Non-pigmented ciliary epithelial cell (primary cell): Measurements from ENCODE around the gene PSMF1.
"Not testable (repeated sequence)": the region's sequence is repeated elsewhere in the genome, so short reads cannot be mapped to it uniquely, and the experiment has no call there.

Experiments used
- DNase-seq: peaks from one replicate; pipeline ENCODE4 v3.0.0-alpha.2; 2010; ENCODE audit warnings: low read depth

The PSMF1 gene

DNA sequence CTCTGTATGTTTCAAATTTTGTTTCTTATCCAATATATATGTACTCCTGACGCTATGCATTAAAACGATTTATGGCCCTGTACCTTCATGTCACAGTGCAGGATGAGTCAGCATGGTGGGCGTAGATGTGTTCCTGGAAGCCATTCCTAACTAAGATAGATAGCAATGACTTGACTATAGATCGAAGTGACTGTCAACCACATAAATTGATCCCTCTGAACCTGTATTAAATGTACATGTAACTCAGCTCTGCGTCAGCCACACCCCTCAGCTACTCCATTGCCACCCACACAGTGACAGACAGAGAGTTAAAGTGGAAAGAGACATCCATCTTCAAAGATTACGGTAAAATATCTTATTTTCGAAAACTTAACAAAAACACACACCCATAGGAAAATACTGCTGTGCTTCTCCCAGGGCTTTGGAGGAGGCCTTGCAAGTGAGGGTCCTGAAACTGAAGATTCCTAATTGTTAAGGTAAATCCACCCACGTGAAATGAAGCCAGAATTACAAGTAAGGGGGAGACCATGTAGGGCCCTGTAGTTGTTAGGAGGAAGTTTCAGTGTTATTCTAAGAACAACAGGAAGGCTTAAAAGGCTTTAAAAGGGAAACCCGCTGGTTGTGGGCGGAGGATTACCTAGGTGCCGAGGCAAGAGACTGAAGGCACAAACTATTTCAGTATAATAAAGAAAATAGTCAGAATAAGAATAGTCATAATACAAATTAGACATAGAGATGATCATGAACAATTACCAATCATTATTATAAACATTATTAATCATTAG, 97.2 kb downstream of the PSMF1 start:
- no peak for DNase-seq

DNA sequence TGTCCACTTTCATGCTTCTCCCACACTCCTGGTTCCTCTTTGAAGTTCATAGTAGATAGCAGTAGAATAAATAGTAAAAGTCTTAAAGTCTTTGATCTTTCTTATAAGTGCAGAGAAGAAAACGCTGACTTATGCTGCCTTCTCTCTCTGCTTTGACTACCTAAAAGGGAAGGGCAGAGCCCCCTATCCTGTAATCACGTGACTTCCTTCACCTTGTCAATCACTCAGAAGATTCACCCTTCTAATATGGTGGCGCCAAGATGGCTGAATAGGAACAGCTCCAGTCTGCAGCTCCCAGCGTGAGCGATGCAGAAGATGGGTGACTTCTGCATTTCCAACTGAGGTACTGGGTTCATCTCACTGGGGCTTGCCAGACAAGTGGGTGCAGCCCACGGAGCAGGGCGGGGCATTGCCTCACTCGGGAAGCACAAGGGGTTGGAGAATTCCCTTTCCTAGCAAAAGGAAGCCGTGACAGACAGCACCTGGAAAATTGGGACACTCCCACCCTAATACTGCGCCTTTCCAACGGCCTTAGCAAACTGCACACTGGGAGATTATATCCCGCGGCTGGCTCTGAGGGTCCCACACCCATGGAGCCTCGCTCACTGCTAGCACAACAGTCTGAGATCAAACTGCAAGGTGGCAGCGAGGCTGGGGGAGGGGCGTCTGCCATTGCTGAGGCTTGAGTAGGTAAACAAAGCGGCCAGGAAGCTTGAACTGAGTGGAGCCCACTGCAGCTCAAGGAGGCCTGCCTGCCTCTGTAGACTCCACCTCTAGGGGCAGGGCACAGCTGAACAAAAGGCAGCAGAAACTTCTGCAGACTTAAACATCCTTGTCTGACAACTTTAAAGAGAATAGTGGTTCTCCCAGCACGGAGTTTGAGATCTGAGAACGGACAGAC, 98.4 kb downstream of the PSMF1 start:
- DNase-seq, result not testable (repeated sequence)
